ENCODE measurements around the gene SAMMSON.

SAMMSON gene

GRCh38 chr3:70078778-70079177 is 79.2 kb downstream of the SAMMSON start:
- H3K4me3 ChIP-seq (ENCODE audit: low read depth, low read length): no peak overlapping the region
- no peak for TF ChIP-seq CTCF (IDR thresholded peaks at IDR 0.05; ENCODE audit: low read depth, low read length)

GRCh38 chr3:70085613-70086012 is 86.1 kb downstream of the SAMMSON start:
- TF ChIP-seq CTCF (IDR thresholded peaks at IDR 0.05; ENCODE audit: low read depth, low read length): no peak
- no peak overlapping the region for H3K4me3 ChIP-seq (ENCODE audit: low read depth, low read length)

- no peak overlapping the region for H3K4me3 ChIP-seq (ENCODE audit: low read depth, low read length)
- TF ChIP-seq CTCF (IDR thresholded peaks at IDR 0.05; ENCODE audit: low read depth, low read length): no peak
Measured at GRCh38 chr3:70086336-70086735, 86.8 kb downstream of the SAMMSON start.

- H3K4me3 ChIP-seq (ENCODE audit: low read depth, low read length): no peak overlapping the region
- peak; percentile 50; the same call in 1 of the 2 replicates for TF ChIP-seq CTCF (IDR thresholded peaks at IDR 0.05; ENCODE audit: low read depth, low read length)
Measured at GRCh38 chr3:70090322-70090913, 90.9 kb downstream of the SAMMSON start.

- no peak overlapping the region for H3K4me3 ChIP-seq (ENCODE audit: low read depth, low read length)
- no peak for TF ChIP-seq CTCF (IDR thresholded peaks at IDR 0.05; ENCODE audit: low read depth, low read length)
Measured at GRCh38 chr3:70094197-70094596, 94.7 kb downstream of the SAMMSON start.

- H3K4me3 ChIP-seq (ENCODE audit: low read depth, low read length): no peak overlapping the region
- no peak for TF ChIP-seq CTCF (IDR thresholded peaks at IDR 0.05; ENCODE audit: low read depth, low read length)
Measured at GRCh38 chr3:70095260-70095659, 95.7 kb downstream of the SAMMSON start.

- TF ChIP-seq CTCF (IDR thresholded peaks at IDR 0.05; ENCODE audit: low read depth, low read length): no peak
- no peak overlapping the region for H3K4me3 ChIP-seq (ENCODE audit: low read depth, low read length)
Measured at GRCh38 chr3:70096376-70097066, 97.0 kb downstream of the SAMMSON start.
